ENCODE data around the gene NUDT2.

The NUDT2 gene

DNA sequence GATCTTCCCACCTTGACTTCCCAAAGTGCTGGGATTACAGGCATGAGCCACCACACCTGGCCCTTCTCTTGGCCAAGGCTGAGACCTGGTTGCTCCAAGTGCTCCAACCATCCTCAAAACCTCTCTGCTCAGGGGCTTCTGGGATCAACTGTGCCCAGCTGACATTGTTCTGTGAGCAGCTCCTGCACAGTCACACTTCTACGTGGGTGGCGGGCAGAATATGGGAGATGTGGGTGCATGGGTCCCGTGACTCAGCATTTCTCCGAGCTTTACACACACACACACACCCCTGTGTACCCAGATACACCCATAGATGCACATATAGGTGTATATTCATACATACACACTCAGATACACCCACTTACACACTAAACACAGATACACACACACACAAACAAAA, 57.9 kb downstream of the NUDT2 start:
- no peak for DNase-seq

DNA sequence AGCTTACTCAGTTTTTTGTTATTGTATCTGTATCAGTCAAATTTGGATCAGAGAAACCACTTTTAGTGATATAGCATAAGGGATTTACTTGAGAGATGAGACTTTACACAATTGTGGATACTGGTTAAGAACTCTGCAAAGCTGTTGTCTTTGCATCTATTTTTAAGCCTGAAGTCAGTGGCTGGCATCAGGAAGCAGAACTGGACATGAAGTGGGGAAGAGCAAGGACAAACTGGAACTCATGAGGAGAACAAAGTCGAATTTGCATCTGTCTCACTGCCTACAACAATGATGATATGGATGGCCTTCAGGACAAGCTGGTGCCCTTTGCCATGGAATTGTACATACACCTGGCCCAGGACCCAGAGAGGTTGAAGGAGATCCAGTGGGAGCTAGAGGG, 63.1 kb downstream of the NUDT2 start:
- no peak for DNase-seq

Measured in CD4-positive, alpha-beta T cell treated with Interleukin-6 for 4 hours (primary cell).